Hematopoietic multipotent progenitor cell treated with erythropoietin and hydrocortisone succinate and interleukin-3 and kit ligand, for 6 days (in vitro differentiated cells): ENCODE results near the gene TMC1.

Source experiments
- DNase-seq: peaks from one replicate; pipeline ENCODE4 v3.0.0-alpha.2; 2015

TMC1 gene

DNA sequence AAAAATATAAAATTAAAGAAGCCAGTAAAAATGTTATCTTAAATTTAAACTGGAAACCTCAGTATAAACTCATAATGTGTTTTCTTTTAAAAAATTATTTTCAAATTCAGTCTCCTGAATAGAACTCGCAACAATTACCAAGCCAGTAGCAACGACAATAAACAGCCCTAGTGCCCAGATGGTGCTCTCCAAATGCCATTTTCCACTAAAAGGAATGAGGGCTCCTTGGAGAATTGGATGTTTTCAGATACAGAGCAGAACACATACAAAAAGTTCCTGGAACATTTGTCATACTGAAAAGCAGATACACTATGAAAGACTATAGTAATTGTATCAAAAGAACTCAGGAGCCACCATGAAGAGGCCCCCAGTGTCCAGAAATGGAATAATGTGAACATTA lies 97.4 kb downstream of the TMC1 start:
- DNase-seq = no peak

DNA sequence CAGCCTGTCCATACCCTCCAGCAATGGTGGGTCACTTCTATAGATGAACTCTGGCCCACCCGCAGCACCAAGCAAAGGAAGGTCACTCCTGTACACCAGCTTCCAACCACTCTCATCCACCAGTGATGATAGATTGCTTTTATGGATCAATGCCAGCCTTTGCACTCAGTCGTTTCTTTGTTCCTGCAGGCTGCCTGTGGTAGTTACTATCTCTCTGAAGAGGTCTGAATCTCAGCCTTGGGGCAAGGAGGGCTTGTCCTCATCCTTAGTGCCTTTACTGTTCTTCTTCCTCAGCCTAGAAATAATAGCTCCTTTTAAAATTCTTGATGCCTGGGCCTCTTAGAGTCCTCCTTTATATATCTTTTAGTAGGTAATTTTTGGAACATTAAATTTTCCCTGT lies 100.8 kb downstream of the TMC1 start:
- DNase-seq = no peak

DNA sequence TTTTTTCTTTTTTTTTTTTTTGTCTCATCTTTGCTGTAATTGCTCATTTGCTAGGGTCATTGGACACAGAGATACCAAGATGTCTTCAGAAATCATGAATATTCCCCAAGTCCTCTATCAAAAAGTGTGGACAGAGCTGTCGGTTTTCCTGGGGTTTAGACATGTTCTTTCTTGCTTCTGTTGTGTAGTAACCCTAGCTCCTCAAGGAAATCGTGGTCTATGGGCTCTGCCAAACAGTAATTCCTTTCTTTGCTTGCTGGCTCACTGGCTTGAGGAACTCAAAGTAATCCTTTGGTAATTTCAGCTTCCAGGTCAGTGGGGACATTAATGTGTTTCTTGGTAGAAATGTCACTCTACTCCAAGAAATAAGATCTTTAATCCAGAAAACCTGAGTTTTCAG lies 101.7 kb downstream of the TMC1 start:
- no peak for DNase-seq

DNA sequence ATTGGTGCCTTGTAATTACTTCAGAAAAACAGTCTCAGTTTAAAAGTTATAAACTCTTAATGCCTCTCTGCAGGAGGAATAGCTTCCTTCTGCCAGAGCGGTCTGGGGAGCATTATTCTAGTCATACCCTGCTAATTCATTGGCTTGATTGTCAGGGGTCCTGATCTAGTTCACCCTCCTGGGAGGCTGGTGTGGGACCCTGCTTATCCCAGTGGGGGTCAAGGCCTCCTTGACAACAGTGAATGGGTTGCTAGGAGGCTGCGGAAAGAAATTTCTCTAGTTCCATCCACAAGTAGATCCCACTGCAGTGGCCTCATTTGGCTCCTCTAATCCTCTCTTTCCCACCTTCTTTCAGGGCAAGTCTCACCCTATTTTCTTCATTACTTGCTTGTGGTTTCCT lies 105.7 kb downstream of the TMC1 start:
- no peak for DNase-seq

DNA sequence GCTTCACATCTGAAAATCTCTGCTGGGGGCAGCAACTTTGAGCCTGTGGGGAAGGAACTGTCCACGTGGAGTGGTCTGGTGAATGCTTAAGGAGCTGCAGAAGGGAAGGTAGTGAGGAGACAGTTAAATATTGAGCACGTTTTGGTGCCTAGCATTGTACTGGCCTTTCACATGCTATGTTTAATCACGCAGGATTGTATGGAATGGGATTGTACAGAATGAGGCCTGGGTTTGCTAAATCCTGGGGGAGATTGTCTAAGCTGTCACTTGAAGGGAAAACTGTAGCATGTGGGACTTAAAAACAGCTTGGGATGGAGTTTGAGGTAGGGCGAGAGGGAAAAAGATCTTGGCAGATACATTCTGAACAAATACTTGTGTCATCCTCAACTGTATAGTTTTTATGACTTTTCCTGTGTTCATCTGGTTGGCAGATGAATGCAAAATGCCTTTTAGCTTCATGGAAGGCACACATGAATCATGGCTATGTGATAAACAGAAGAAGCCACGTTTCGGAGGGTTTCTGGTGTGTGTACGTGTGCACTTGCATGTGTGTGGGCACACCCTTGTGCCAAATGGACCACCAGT lies 106.6 kb downstream of the TMC1 start:
- DNase-seq = no peak

DNA sequence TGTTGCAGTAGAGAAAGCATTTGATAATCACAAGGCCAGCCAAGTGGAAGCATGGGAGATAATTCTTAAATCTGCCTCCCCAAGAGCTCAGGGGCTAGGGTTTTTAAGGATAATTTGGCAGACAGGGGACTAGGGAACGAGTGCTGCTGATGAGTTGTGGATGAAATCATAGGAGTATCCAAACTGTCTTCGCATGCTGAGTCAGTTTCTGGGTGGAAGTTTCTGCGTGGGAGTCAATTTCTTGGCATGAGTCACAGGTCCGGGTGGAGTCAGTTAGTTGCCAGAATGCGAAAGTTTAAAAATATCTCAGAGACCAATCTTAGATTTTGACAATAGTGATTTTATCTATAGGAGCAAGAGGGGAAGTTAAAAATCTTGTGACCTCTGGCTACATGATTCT lies 112.6 kb downstream of the TMC1 start:
- DNase-seq = no peak

DNA sequence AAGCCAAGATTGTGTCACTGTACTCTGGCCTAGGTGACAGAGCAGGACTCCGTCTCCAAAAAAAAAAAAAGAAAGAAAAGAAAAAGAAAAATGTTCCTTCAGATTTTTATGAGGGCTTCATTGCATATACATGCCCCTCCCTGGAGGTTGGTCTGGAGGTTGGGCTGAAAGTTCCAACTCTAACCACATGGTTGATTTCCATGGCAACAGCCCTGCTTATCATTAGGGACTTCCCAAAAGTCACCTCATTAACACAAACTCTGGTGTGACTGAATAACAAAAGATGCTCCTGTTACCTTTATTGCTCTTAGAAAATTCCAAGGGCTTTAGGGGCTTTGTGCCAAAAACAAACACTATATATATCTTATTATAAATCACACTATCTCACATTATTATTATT lies 113.8 kb downstream of the TMC1 start:
- DNase-seq = peak; percentile 22

DNA sequence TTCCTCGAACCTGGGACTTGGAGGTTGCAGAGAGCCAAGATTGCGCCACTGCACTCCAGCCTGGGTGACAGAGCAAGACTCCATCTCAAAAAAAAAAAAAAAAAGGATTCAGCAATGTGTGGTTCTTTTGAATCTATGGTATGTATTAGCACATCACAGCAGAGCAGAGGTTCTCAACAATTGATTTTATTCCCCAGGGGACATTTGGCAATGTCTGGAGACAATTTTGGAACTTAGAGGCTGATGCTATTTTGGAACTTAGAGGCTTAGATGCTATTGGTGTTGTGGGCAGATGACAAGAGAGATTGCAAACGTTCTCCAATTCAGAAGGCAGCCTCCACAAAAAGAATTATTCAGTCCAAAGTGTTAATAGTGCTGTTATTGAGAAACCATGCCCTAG lies 115.2 kb downstream of the TMC1 start:
- DNase-seq = no peak

DNA sequence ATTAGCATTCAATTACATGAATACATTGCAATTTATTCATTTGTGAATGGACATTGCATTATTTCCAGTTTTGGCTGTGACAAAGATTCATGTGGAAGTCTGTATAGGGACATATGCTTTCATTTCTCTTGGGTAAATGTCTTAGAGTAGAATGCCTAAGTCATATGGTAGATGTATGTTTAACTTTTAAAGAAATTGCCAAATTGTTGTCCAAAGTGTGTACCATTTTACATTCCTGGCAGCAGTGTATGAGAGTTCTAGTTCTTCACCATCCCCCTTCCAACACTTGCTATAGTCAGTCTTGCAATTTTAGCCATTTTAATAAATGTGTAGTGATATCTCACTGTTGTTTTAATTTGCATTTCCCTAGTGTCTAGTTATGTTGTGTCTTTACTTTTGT lies 122.2 kb downstream of the TMC1 start:
- DNase-seq = no peak

DNA sequence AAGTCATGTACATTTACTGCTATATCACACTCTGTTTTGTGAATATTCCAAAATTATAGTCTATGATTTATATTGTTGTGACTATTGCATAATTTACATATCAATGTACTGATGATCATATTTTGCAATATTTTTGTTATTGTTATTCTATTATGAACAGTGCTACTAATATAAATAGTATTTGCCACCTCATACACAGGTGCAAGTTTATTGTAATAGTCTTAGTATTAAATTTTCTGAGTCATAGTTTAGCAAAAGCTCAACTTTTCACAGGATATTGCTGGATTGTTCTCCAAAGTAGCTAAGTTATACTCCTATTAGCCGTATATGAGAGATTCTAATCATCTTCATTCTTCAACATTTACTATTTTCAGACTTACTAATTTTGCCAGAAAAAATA lies 124.7 kb downstream of the TMC1 start:
- no peak for DNase-seq

DNA sequence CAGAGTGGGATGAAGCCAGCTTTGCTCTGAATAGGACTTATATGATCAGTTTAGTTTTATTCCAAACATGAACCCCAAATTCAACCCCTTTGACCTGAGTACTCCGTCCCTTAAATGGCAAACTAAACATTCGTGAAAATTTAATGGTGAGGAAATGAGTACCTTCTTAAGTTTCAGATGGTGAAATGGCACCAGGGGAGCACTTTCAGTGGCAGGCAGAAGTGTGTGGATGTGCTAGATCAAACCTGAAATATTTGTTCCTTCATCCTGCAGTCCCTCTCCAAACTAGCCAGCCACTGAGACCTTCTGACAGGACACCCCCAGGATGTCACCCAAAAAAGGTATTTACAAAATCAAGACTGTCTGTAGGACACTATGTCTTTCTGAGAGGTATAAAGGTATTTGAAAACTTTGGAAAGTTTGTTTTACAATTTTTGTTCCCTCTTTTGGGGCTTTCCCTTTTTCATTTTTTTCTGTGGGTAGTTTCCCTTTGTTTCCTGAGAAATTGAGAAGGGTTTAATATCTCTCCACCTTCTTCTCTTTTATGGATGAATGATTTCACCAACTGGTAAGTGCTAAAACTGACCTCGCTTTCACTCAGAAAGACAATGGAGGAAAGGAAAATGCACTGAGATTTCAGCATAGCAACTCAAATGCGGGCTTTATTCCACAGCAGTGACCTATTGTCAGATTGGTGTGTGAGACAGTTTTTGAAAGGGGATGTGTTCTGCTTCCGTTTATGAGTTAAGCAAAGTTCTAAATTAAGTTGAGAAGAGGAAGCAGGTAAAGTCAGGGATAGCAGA lies 127.1 kb downstream of the TMC1 start:
- DNase-seq = no peak

DNA sequence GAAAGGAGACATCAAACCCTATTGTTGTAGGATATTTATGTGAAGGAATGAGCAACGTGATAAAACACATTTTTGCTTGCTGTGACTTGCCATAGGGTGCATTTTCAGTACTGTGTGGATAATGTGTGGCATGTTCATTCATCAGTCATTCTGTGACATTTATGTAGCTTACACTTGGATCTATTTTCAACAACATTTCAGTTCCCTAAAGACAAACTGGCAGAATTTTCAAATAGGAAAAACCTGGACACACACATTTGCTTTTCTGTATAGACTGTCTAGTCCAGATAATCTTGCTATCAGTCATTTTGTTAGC lies 127.7 kb downstream of the TMC1 start:
- DNase-seq = no peak

DNA sequence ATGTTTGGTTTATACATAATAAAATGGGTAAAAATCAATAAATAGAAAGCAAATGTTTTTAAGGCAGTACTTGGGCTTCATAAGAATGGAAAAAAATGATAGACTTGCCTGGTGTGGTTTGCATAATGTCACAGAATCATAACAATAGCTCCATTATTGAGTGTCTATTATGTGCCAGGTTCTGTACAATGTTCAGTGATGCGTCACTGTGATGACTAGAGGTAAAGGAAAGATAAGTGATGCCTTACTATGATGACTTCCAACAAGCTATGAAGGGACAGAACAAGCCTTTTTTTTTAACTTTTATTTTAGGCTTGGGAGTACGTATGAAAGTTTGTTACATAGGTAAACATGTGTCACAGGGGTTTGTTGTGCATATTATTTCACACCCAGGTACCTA lies 128.8 kb downstream of the TMC1 start:
- no peak for DNase-seq

DNA sequence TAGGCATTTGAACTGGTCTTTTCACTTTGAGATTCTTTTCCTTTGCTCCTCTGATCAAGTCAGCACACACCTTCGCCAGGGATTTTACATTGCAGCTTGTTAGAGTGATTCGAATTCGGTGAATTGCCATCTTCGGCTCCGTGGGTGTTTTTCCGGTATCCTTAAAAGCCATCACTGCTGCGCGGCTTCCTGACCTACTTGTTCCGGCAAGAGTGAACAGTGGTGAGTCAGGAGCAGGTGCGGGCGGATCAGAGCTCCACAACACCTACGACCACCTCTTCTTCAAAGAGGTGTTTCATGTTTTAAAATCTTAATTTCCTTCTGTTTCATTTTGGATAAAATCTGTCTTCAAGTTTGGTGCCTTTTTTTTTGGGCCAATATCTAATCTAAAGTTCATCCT lies 134.6 kb downstream of the TMC1 start:
- no peak for DNase-seq

DNA sequence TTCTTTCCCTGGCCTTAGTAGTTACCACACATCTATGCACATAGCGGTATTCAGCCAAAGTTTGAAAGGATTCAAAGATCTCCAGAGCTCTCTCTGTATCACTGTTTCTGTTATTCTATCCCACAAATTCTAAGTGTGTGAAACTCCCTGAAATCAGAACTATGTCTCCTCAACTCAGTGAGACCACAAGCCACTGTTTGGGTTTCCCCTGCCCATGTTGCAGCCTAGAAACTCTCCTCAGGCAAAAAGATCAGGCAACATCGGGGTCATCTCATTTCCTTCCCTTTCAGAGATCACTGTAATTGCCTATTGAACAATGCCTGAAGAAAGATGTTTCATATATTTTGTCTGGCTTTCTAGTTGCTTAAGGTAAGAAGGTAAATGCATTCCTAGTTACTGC lies 135.6 kb downstream of the TMC1 start:
- DNase-seq = no peak

DNA sequence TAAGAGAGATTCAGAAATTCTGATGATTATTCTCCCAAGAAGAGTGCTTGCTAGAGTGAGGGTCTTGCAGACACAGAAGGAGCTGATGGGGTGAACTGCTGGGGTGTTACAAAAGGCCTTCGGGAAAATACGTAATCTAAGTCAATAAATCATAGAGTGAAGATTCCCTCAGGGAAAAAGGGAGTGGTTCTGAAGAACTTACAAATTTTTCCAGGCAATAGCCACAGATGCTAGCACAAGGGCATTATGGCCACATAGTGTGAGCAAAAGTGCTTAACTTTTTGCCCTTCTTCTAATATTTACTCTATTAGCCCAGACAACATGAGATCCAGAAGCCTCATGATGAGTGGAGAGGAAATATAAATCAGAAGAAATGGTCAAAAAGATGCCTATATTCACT lies 137.3 kb downstream of the TMC1 start:
- DNase-seq = no peak

DNA sequence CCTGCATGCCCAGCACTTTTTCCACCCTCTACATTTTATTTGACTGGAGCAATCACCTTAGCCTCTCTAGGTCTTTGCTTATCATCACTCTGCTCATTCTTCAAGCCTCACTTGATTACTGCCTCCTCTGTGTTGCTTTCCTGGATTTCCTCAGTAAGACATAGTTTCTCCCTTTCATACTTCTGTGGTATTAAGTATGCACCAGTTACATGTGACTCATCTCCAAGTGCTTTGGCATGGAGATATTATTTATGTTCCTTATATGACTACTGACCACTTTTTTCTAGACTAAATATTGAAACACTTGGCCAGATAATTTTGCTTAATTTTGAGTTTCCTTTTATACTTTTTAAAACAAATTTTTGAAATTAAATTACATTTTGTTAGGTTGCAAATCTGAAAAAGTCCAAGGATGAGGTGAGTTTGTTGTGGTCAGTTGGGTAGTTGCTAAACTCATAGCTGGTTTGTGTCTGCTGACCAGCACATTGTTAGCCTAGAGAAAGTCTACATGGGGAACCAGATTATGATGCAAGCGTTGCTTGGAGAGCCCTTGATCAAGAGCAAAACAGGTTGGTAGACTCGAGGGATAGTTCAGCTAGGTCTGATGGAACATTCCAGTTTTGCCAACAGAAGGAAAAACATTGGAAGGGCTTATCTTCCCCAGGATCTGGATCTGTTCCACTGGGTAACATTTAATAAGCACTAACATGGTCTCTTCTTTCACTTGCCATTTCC lies 140.2 kb downstream of the TMC1 start:
- no peak for DNase-seq

DNA sequence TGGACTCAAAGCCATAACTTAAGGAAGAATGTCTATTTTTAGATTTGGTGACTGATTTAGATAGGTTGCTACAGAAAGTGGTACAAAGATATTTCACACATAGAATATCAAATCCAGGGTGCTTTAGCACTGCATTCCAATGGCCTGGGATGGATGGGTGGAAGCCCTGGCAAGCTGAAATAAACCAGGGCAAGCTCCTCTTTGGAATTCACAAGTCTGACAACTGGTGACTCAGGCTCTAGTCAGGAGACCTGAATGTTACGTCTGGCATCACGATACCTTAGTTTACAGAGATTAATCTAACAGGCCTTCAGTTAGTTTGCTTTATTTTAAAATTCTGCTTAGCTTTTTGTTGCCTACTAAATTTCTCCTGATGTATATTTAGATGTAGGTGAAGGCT lies 144.0 kb downstream of the TMC1 start:
- DNase-seq = no peak

DNA sequence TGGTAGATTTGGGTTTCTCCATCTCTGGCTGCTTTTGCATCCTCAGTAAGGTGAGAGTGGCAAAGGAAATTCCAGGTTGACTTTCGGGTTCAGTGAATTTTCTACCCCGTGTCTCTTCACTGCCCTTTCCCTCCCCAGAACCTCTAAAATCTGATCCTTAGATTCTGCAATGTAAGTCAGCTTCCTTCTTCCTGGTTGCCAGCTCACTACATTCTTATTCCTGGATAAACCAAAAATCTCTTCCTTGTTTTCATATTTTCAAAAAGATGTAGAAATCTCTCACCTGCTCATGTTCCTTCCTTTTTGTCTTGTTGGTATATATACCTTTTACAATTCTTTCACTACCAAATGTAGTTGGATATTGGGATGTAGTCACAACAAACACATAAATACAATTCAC lies 145.8 kb downstream of the TMC1 start:
- DNase-seq = no peak

DNA sequence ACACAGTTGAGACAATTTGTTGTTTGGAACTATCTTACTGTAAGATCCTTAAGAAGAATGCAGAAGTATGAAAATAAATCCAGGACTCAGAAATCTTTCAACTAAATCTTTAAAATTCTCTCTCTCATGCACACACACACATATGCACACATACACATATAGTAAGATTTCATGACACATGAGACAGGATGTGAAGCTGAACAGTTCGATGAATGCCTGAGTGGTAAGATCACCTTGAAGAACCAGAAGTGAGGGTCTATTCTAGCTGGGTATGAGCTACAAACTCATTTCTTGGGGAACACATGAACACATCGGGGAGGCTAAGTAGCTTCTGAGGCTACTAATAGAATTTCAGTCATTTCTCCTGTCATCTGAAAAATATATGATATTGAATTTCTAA lies 153.6 kb downstream of the TMC1 start:
- no peak for DNase-seq

DNA sequence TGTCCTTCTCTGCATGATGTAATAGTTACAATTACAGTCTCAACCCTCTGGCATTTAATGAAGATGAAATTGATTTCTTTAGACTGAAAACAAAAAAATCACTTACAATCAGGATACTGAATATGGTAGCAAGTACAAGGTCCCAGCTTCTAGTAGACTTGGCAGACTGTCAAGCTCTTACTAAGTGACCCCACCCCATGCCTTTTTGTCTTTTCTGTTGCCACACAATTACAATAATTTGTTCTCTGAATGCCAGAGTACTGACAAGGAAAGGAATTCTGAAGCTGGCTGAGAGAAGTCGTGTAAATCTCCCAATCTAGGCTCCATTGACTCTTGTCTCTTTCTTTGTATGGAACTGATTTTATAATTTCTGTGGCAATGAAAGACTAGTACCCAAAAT lies 154.2 kb downstream of the TMC1 start:
- peak; percentile 2 for DNase-seq

DNA sequence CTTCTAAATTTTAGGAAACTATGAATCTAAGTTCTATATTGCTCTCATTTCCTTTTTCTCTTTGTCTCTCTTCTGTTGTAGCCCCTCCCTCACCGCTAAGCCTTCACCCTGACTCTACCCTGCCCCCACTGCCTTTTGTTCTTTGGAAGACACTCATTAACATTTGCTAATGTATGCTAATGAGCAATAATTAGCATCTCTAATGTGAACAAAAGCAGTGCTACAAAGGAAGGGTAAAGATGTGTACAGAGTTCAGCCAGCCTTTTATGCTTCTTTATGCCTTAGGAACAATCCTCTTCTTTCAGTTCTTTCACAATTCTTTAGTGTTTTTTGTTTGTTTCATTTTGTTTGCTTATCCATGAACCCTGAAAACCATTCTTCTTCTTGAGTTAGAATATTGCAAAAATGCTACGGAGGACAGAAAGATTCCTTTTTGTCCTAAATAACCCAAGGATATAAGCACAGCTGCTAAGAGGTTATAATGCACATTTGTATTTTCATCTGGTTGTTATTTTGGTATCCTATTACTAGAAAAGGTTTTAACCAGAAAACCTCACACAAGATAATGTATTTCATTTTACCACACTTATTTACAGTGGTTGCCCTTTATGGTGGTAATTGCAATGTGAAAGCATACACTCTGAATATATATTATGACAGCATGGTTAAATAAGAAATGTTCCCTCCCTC lies 159.3 kb downstream of the TMC1 start:
- no peak for DNase-seq

DNA sequence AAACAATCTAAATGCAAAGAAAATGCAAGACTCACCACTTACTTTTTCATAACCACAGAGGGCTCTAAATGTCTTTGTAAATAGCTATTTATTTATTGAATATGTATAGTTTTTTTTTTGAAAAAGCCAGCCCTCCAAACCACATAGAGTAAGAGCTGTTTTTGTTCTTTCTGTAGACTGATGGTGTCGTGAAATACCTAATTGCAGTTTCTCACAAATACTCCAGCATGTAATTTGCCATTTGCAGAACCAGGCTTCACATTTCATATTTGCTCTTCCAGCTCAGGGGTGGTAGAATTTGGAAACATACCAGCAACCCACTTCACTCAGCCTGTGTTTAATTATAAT lies 159.8 kb downstream of the TMC1 start:
- DNase-seq = no peak

DNA sequence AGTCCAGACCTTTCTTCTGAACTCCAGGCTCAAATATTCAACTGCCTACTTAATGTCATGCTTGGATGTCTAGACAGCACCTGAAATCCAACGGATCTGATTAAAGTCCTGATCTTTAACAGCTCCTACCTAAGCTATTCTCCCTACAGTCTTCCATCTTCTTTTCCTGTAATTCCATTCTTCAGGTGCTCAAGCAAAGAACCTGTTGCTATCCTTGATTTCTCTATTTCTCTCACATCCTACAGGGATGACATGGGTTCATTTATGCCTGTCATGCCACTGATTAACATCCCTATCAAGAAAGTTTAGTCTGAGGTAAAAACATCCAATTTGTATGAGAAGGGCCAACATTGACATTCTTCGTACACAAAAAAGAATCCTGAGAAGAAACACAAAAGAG lies 163.2 kb downstream of the TMC1 start:
- no peak for DNase-seq
